Gastroesophageal sphincter (tissue), 4 donors: Measurements from ENCODE around the gene ACR. TPM values are rescaled to one million over a fixed set of nuclear protein-coding genes. Genes with fewer than 3 reads are reported as not detected.
A peak's percentile ranks its signal among the peaks of the same experiment; 100 is the strongest.

ENCODE experiments used
- ATAC-seq: fragments of 150-250 bp; one replicate; pipeline ENCODE4 v1.9.1; 2016; ENCODE audit warnings: mild to moderate bottlenecking, moderate library complexity
- H3K27ac ChIP-seq, 4 donors: fragments of 200-600 bp; sonication (generic) in 3 of 4; 1 replicate in 3 of 4; 2 replicates in 1 of 4; pipeline ENCODE4 v1.5.1; 2016 to 2019
- H3K27me3 ChIP-seq: fragments of 200-600 bp; sonication (generic); one replicate; pipeline ENCODE4 v1.5.1; 2019
- H3K36me3 ChIP-seq, 2 donors: fragments of 200-600 bp; sonication (generic); one replicate each; pipeline ENCODE4 v1.5.1; 2019; ENCODE audit warnings: control low read depth in 1 of 2
- H3K4me1 ChIP-seq, 3 donors: fragments of 200-600 bp; sonication (generic); 1 replicate in 2 of 3; 2 replicates in 1 of 3; pipeline ENCODE4 v1.5.1; 2016 to 2019; ENCODE audit warnings: control low read depth in 2 of 3
- H3K4me3 ChIP-seq, 2 donors: fragments of 200-600 bp; sonication (generic); one replicate each; pipeline ENCODE4 v1.5.1; 2019; ENCODE audit warnings: mild to moderate bottlenecking in 1 of 2, moderate library complexity in 1 of 2
- H3K9me3 ChIP-seq, 3 donors: fragments of 200-600 bp; sonication (generic); one replicate each; pipeline ENCODE4 v1.5.1; 2017 to 2019; ENCODE audit warnings: control low read depth in 2 of 3
- CTCF ChIP-seq, 4 experiments: fragments of 200-600 bp in 2 of 4; fragments of 450-650 bp in 2 of 4; sonication (generic) in 1 of 4; IDR thresholded peaks; one replicate each; pipeline ENCODE4 v1.5.1; 2017 to 2019; ENCODE audit warnings: antibody characterized with exemption in 4 of 4, mild to moderate bottlenecking in 2 of 4, moderate library complexity in 2 of 4
- EP300 ChIP-seq: sonication (generic); formaldehyde crosslinking; IDR thresholded peaks from one replicate; pipeline ENCODE4 v1.6.1; 2017; ENCODE audit warnings: antibody characterized with exemption, mild to moderate bottlenecking
- POLR2A ChIP-seq, 2 donors: fragments of 450-650 bp; IDR thresholded peaks; one replicate each; pipeline ENCODE4 v1.6.1; 2017; ENCODE audit warnings: antibody characterized with exemption in 2 of 2, mild to moderate bottlenecking in 2 of 2, moderate library complexity in 1 of 2
- POLR2AphosphoS5 ChIP-seq: sonication (generic); formaldehyde crosslinking; IDR thresholded peaks from one replicate; pipeline ENCODE4 v1.6.1; 2017; ENCODE audit warnings: antibody characterized with exemption
- WGBS, 2 donors: methylation state at CpG; one replicate each; pipeline ENCODE4 v1.1.5; 2018; ENCODE audit warnings: low coverage in 1 of 2; 5-methylcytosine and 5-hydroxymethylcytosine counted together
- total RNA-seq, 4 donors: library from RNA; depleted of rRNA; stranded (reverse); fragments of >200 nt; gene quantifications; one replicate each; pipeline ENCODE4 v1.1.0, GENCODE V29; 2016

Gene ACR
- total RNA-seq, 4 donors from 2014 or later: not detected

GRCh38 chr22:50730941-50731661 is 6.9 kb upstream of the ACR start:
- TF ChIP-seq EP300 (no peak), CTCF (IDR thresholded peaks at IDR 0.05) (no peak), POLR2AphosphoS5 (no peak), POLR2A (IDR thresholded peaks at IDR 0.05) (no peak)
- Histone ChIP-seq H3K4me3 (no peak overlapping the region), H3K27ac (no peak overlapping the region), H3K9me3 (no peaks in the 10 kb centered on the region), H3K4me1 (peaks cover 0 to 34% (median 4%) of the 10 kb centered on the region in 3 donors), H3K36me3 (peaks cover 0 to 23% of the 10 kb centered on the region in 2 donors), H3K27me3 (peaks cover 53% of the 10 kb centered on the region)
- 93% methylated on average over 2 of the region's 76 CpGs; no CpG with 5 or more reads in 1 of the 2 donors for WGBS, 2 donors
- peak; percentile 32 for ATAC-seq

- Histone ChIP-seq H3K27me3 (peaks cover 53% of the 10 kb centered on the region), H3K27ac (no peak overlapping the region), H3K4me3 (peak overlapping the region in 1 of 2 donors; percentile 10), H3K36me3 (peaks cover 0 to 14% of the 10 kb centered on the region in 2 donors), H3K4me1 (peaks cover 0 to 34% (median 4%) of the 10 kb centered on the region in 3 donors), H3K9me3 (no peaks in the 10 kb centered on the region)
- no peak for TF ChIP-seq POLR2AphosphoS5
- TF ChIP-seq EP300: no peak
- peak in 3 of 4 experiments; percentile 42 to 73 (median 67) for TF ChIP-seq CTCF (IDR thresholded peaks at IDR 0.05)
- no peak for TF ChIP-seq POLR2A (IDR thresholded peaks at IDR 0.05)
- peak; percentile 74 for ATAC-seq
- 0% methylated on average over 1 of the region's 32 CpGs; no CpG with 5 or more reads in 1 of the 2 donors for WGBS, 2 donors
Observed at GRCh38 chr22:50731811-50732624, 6.0 kb upstream of the ACR start.

- Histone ChIP-seq H3K4me3 (no peak overlapping the region), H3K4me1 (peaks cover 0 to 34% (median 4%) of the 10 kb centered on the region in 3 donors), H3K9me3 (no peaks in the 10 kb centered on the region), H3K36me3 (peaks cover 0 to 14% of the 10 kb centered on the region in 2 donors), H3K27ac (no peak overlapping the region), H3K27me3 (peaks cover 53% of the 10 kb centered on the region)
- WGBS, 2 donors: 75 to 88% methylated on average over 2 to 12 of the region's 12 CpGs
- TF ChIP-seq EP300: no peak
- ATAC-seq: no peak
Observed at GRCh38 chr22:50732681-50733080, 5.3 kb upstream of the ACR start.

- Histone ChIP-seq H3K36me3 (peaks cover 0 to 7% of the 10 kb centered on the region in 2 donors), H3K27ac (no peak overlapping the region), H3K4me1 (peaks cover 0 to 34% (median 4%) of the 10 kb centered on the region in 3 donors), H3K27me3 (peaks cover 60% of the 10 kb centered on the region), H3K4me3 (no peak overlapping the region), H3K9me3 (no peaks in the 10 kb centered on the region)
- no peak for ATAC-seq
- WGBS, 2 donors: 24 to 30% methylated on average over 15 to 19 of the region's 22 CpGs
- no peak for TF ChIP-seq EP300
- no peak for TF ChIP-seq POLR2A (IDR thresholded peaks at IDR 0.05)
- no peak for TF ChIP-seq CTCF (IDR thresholded peaks at IDR 0.05)
- no peak for TF ChIP-seq POLR2AphosphoS5
Observed at GRCh38 chr22:50733521-50734342, 4.3 kb upstream of the ACR start.

- Histone ChIP-seq H3K4me1 (peaks cover 0 to 34% (median 4%) of the 10 kb centered on the region in 3 donors), H3K27me3 (peaks cover 65% of the 10 kb centered on the region), H3K4me3 (no peak overlapping the region), H3K36me3 (peaks cover 0 to 3% of the 10 kb centered on the region in 2 donors), H3K27ac (no peak overlapping the region), H3K9me3 (no peaks in the 10 kb centered on the region)
- no peak for ATAC-seq
- TF ChIP-seq POLR2AphosphoS5 (no peak), EP300 (no peak), POLR2A (IDR thresholded peaks at IDR 0.05) (no peak), CTCF (IDR thresholded peaks at IDR 0.05) (no peak)
- 27 to 79% methylated on average over 2 to 7 of the region's 10 CpGs for WGBS, 2 donors
Observed at GRCh38 chr22:50734343-50734771, 3.6 kb upstream of the ACR start.
